ENCODE measurements around the gene CACFD1.

The CACFD1 gene

DNA sequence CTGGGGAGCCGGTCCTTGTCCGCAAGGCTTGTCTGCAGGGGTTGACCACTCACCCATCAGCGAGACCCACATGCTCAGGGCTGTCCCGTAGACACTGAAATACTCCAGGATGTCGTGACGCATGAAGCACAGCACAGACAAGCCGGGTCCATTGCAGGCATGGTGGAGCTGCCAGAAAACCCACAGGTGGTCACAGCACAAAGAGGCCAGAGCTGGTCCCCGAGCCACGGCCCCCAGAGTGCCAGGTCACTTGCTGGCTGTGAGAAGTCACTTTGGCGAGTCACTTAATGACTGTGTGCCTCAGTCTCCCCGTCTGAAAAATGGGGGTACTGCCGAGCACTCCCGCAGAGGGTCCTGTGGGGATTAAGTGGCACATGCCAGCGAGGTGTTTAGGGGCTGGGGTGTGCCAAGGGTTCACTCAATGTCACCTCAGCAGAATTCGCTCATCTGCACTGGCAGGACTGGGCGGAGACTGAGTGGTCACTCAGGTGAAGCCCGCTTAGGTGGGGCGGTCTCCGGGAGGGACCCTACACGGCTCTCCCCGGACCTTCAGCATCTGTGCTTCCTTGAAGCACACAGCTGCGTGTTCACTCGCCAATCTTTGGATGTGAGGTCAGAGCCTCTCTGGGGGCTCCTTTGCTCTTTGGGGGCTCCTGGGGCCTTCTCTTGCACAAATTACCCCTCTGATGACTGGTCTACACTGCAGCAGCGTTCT lies 60.5 kb downstream of the CACFD1 start:
- DNase-seq = no peak

All from activated CD4-positive, alpha-beta T cell treated with anti-CD3 and anti-CD28 coated beads for 1 hour (primary cell).